IMR-90 (cell line): Measurements from ENCODE around the gene TAGLN2. TPM values are rescaled to one million over a fixed set of nuclear protein-coding genes. Genes with fewer than 3 reads are reported as not detected.

Experiments used
- ATAC-seq: fragments of 200-7000 bp; cut with Tn5 transposase; 2 replicates; pipeline ENCODE4 v1.9.1; 2020; ENCODE audit warnings: low read depth, mild to moderate bottlenecking, moderate library complexity
- BruUV-seq: library from RNA; stranded (reverse); fragments of 400-500 nt; replicated peaks from 2 replicates; lab custom pipeline; 2021; lab: Mats Ljungman, UMichigan
- CTCF ChIA-PET: fragments of 300-600 bp; formaldehyde crosslinking; extraction: SDS; loops from one replicate; lab custom pipeline; 2021; ENCODE audit warnings: antibody characterized with exemption; lab: Yijun Ruan, JAX
- POLR2A ChIA-PET: fragments of 300-600 bp; sonication (Branson Sonifier 250); formaldehyde crosslinking; loops from one replicate; lab custom pipeline; 2022; ENCODE audit warnings: antibody characterized with exemption; ENCODE audit not compliant: unreplicated experiment; lab: Charles Lee
- DNase-seq: peaks from one replicate; pipeline ENCODE4 v3.0.0; 2013
- H2AFZ ChIP-seq: replicated peaks from 2 replicates; pipeline ENCODE3; 2013; ENCODE audit warnings: low read length, mild to moderate bottlenecking; ENCODE audit not compliant: poor library complexity
- H2AK5ac ChIP-seq: 2 replicates; pipeline ENCODE4 v1.6.1; 2013; ENCODE audit warnings: low read depth, low read length, inconsistent platforms
- H2AK9ac ChIP-seq: replicated peaks from 2 replicates; pipeline ENCODE3; 2013; ENCODE audit warnings: mild to moderate bottlenecking, low read depth, low read length, moderate library complexity; ENCODE audit not compliant: poor library complexity
- H2BK120ac ChIP-seq: 2 replicates; pipeline ENCODE4 v1.6.1; 2013; ENCODE audit warnings: low read depth, low read length, inconsistent platforms
- H2BK15ac ChIP-seq: 3 replicates; pipeline ENCODE4 v1.6.1; 2013; ENCODE audit warnings: low read depth, low read length, inconsistent platforms
- H2BK20ac ChIP-seq: 2 replicates; pipeline ENCODE4 v1.6.1; 2013; ENCODE audit warnings: low read depth, mild to moderate bottlenecking, inconsistent platforms, low read length, moderate library complexity
- H2BK5ac ChIP-seq: 2 replicates; pipeline ENCODE4 v1.6.1; 2013; ENCODE audit warnings: mild to moderate bottlenecking, low read depth, low read length, inconsistent platforms; ENCODE audit not compliant: poor library complexity, severe bottlenecking
- H3K14ac ChIP-seq: replicated peaks from 2 replicates; pipeline ENCODE4 v1.6.1; 2013; ENCODE audit warnings: low read depth, low read length, inconsistent platforms
- H3K18ac ChIP-seq: 2 replicates; pipeline ENCODE4 v1.6.1; 2013; ENCODE audit warnings: low read depth, low read length, control low read depth
- H3K23ac ChIP-seq: 2 replicates; pipeline ENCODE4 v1.6.1; 2013; ENCODE audit warnings: low read depth, low read length, inconsistent platforms
- H3K27ac ChIP-seq: 2 replicates; pipeline ENCODE4 v1.5.1; 2013; ENCODE audit warnings: mild to moderate bottlenecking, control low read depth, low read length; ENCODE audit not compliant: insufficient read depth
- H3K27me3 ChIP-seq: 2 replicates; pipeline ENCODE4 v1.6.1; 2013; ENCODE audit warnings: low read length; ENCODE audit not compliant: control insufficient read depth, insufficient read depth
- H3K36me3 ChIP-seq: 2 replicates; pipeline ENCODE4 v1.6.1; 2013; ENCODE audit warnings: low read length, mixed read lengths; ENCODE audit not compliant: control insufficient read depth, insufficient read depth
- H3K4ac ChIP-seq: 2 replicates; pipeline ENCODE4 v1.6.1; 2013; ENCODE audit warnings: low read depth, low read length, inconsistent platforms
- H3K4me1 ChIP-seq: 2 replicates; pipeline ENCODE4 v1.6.1; 2013; ENCODE audit warnings: low read length, mixed read lengths; ENCODE audit not compliant: control insufficient read depth, insufficient read depth
- H3K4me2 ChIP-seq: 2 replicates; pipeline ENCODE4 v1.6.1; 2013; ENCODE audit warnings: low read depth, mild to moderate bottlenecking, control low read depth, low read length, moderate library complexity
- H3K4me3 ChIP-seq: 2 replicates; pipeline ENCODE4 v1.5.1; 2013; ENCODE audit warnings: low read depth, mild to moderate bottlenecking, control low read depth, low read length, moderate library complexity; ENCODE audit not compliant: insufficient read depth
- H3K56ac ChIP-seq: 2 replicates; pipeline ENCODE4 v1.6.1; 2013; ENCODE audit warnings: low read length, inconsistent platforms; ENCODE audit not compliant: insufficient read depth; ENCODE audit errors: extremely low read depth
- H3K79me1 ChIP-seq, 2 experiments: 2 replicates each; pipeline ENCODE4 v1.6.1; 2013; ENCODE audit warnings: low read length in 2 of 2, inconsistent platforms in 1 of 2, low read depth in 1 of 2
- H3K9ac ChIP-seq: 2 replicates; pipeline ENCODE4 v1.6.1; 2013; ENCODE audit warnings: low read depth, low read length, control low read depth
- H3K9me1 ChIP-seq: 2 replicates; pipeline ENCODE4 v1.6.1; 2013; ENCODE audit warnings: low read length, inconsistent platforms; ENCODE audit not compliant: insufficient read depth
- H3K9me3 ChIP-seq: 2 replicates; pipeline ENCODE4 v1.6.1; 2013; ENCODE audit warnings: low read length; ENCODE audit not compliant: control insufficient read depth, insufficient read depth
- H4K20me1 ChIP-seq: 2 replicates; pipeline ENCODE4 v1.6.1; 2013; ENCODE audit warnings: low read length, inconsistent platforms; ENCODE audit not compliant: insufficient read depth
- H4K5ac ChIP-seq: 2 replicates; pipeline ENCODE4 v1.6.1; 2013; ENCODE audit warnings: mild to moderate bottlenecking, low read depth, low read length, control low read depth
- H4K8ac ChIP-seq, 2 experiments: 2 replicates each; pipeline ENCODE4 v1.6.1; 2013; ENCODE audit warnings: low read depth in 2 of 2, low read length in 2 of 2, control low read depth in 1 of 2, inconsistent platforms in 1 of 2
- H4K91ac ChIP-seq: 2 replicates; pipeline ENCODE4 v1.6.1; 2013; ENCODE audit warnings: low read depth, low read length, inconsistent platforms; ENCODE audit not compliant: insufficient read depth
- BHLHE40 ChIP-seq: fragments of 150-350 bp; IDR thresholded peaks from 2 replicates; pipeline ENCODE4 v1.6.1; 2016; ENCODE audit warnings: mild to moderate bottlenecking, low read depth, low read length
- CEBPB ChIP-seq: IDR thresholded peaks from 2 replicates; pipeline ENCODE4 v1.6.1; 2012; ENCODE audit warnings: low read depth, low read length, improper control_type of control experiment
- CHD1 ChIP-seq: IDR thresholded peaks from 2 replicates; pipeline ENCODE4 v1.6.1; 2012; ENCODE audit warnings: low read depth, low read length, improper control_type of control experiment
- FOS ChIP-seq: fragments of 150-350 bp; IDR thresholded peaks from 2 replicates; pipeline ENCODE4 v1.6.1; 2016; ENCODE audit warnings: low read depth, low read length
- MAFK ChIP-seq: IDR thresholded peaks from 2 replicates; pipeline ENCODE4 v1.6.1; 2012; ENCODE audit warnings: low read depth, low read length, improper control_type of control experiment
- MXI1 ChIP-seq: IDR thresholded peaks from 2 replicates; pipeline ENCODE4 v1.6.1; 2012; ENCODE audit warnings: low read depth, mild to moderate bottlenecking, low read length, moderate library complexity, borderline replicate concordance
- NFE2L2 ChIP-seq: fragments of 150-350 bp; IDR thresholded peaks from 2 replicates; pipeline ENCODE4 v1.6.1; 2016; ENCODE audit warnings: low read depth, mild to moderate bottlenecking, low read length
- POLR2A ChIP-seq: IDR thresholded peaks from 2 replicates; pipeline ENCODE4 v1.6.1; 2012; ENCODE audit warnings: mild to moderate bottlenecking, low read depth, low read length
- RAD21 ChIP-seq: IDR thresholded peaks from 2 replicates; pipeline ENCODE4 v1.6.1; 2012; ENCODE audit warnings: low read length, improper control_type of control experiment
- RCOR1 ChIP-seq: IDR thresholded peaks from 2 replicates; pipeline ENCODE4 v1.6.1; 2012; ENCODE audit warnings: mild to moderate bottlenecking, low read length, improper control_type of control experiment; ENCODE audit not compliant: insufficient replicate concordance
- RFX5 ChIP-seq: IDR thresholded peaks from 2 replicates; pipeline ENCODE4 v1.8.0; 2012; ENCODE audit warnings: low read depth, mild to moderate bottlenecking, low read length, moderate library complexity
- SMC3 ChIP-seq: fragments of 150-350 bp; IDR thresholded peaks from 2 replicates; pipeline ENCODE4 v1.6.1; 2016; ENCODE audit warnings: low read depth, mild to moderate bottlenecking, antibody characterized with exemption, low read length, moderate library complexity
- WGBS, 2 experiments: methylation state at CpG; one replicate each; pipeline versions ENCODE4 v1.1.5 to v1.1.7; 2013; ENCODE audit warnings: missing lambda C conversion rate in 2 of 2; ENCODE audit not compliant: insufficient read length in 1 of 2; ENCODE audit errors: extremely low coverage in 2 of 2; 5-methylcytosine and 5-hydroxymethylcytosine counted together
- dilution Hi-C: fragments of 300-500 bp; cut with HindIII; formaldehyde crosslinking; loops from one replicate; pipeline ENCODE4 v1.14.3; 2018; ENCODE audit warnings: low sequenced_read_pairs; ENCODE audit not compliant: unreplicated experiment
- in situ Hi-C: fragments of 300-500 bp; cut with MboI; formaldehyde crosslinking; loops from 3 replicates; pipeline ENCODE4 v1.14.3; 2019; ENCODE audit warnings: low sequenced_read_pairs, inconsistent platforms, mixed read lengths
- intact Hi-C: fragments of 100-400 bp; cut with micrococcal nuclease; formaldehyde crosslinking; loops from 2 replicates; pipeline ENCODE4 v1.10.0; 2022
- polyA plus RNA-seq, 3 experiments: library from polyadenylated mRNA; depleted of rRNA; stranded (reverse); fragments of >200 nt; gene quantifications; 2 replicates each; pipeline ENCODE4 v1.2.3, GENCODE V29; 2012; ENCODE audit warnings: low replicate concordance in 1 of 3
- total RNA-seq: library from RNA; depleted of rRNA; stranded (reverse); fragments of >200 nt; gene quantifications from 2 replicates; pipeline ENCODE4 v1.2.3, GENCODE V29; 2012
- TF ChIP-seq, protein P1 (sequence below): conservative IDR thresholded peaks from 2 replicates; pipeline ENCODE4 v1.5.1; 2012; ENCODE audit warnings: mild to moderate bottlenecking, low read depth, low read length, improper control_type of control experiment
- TF ChIP-seq, protein P2 (sequence below): fragments of 150-350 bp; IDR thresholded peaks from 2 replicates; pipeline ENCODE4 v1.6.1; 2016; ENCODE audit warnings: low read depth, mild to moderate bottlenecking, low read length, moderate library complexity, borderline replicate concordance
- TF ChIP-seq, protein P3 (sequence below): fragments of 150-350 bp; IDR thresholded peaks from 2 replicates; pipeline ENCODE4 v1.6.1; 2017; ENCODE audit warnings: mild to moderate bottlenecking, antibody characterized with exemption, low read length, low read depth

Gene TAGLN2
- total and polyA plus RNA-seq, 2 of the 4 experiments (the other 2 are of a cell fraction) = 440 to 634 TPM

DNA sequence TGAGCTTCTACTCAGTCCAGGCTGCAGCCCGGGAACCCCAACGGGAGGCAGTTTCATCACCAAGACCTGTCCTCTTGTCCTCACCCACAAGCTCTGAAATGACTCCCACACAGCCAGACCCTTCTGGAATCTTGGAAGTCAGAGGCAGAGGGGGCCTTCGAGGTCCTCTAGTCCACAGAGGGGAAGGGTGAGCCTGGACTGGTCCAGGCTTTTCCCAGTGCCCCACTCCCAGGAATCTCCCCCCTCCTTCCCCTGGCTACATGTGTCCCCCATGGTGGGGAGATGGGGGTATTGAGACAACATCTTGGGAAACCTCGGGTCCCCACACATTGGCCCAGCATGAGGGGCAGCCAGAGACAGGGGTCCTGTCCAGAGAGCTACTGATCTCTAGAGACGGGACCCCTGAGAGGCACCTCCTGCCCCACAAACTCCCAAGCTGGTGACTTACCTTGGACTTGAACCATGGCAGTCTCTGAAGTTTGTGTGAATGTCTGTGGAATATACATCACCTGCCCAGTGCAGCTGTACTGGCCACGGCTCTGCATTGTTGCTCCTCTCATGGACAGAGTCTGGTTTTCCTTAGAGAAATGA lies 48.1 kb upstream of the TAGLN2 start:
- Histone ChIP-seq H3K14ac (no peak overlapping the region), H3K56ac (no peak overlapping the region), H3K9me3 (no peaks in the 10 kb centered on the region), H3K9ac (no peak overlapping the region), H3K36me3 (no peaks in the 10 kb centered on the region; the same call in 1 of the 2 replicates), H2AFZ (no peak overlapping the region), H3K27me3 (peaks cover 27% of the 10 kb centered on the region), H3K4ac (no peak overlapping the region), H3K27ac (no peak overlapping the region), H4K5ac (no peak overlapping the region), H3K18ac (no peak overlapping the region), H2BK5ac (no peak overlapping the region), H2AK9ac (no peak overlapping the region), H2BK20ac (no peak overlapping the region), H2BK15ac (no peak overlapping the region), H3K23ac (no peak overlapping the region), H2AK5ac (no peak overlapping the region), H3K79me1 (no peaks in the 10 kb centered on the region), H3K4me3 (no peak overlapping the region), H2BK120ac (no peak overlapping the region), H4K8ac (no peak overlapping the region), H3K9me1 (peaks cover 3% of the 10 kb centered on the region; the same call in 1 of the 2 replicates), H4K20me1 (no peaks in the 10 kb centered on the region), H4K91ac (no peak overlapping the region), H3K4me2 (no peak overlapping the region), H3K4me1 (peaks cover 2% of the 10 kb centered on the region; the same call in 1 of the 2 replicates)
- intact Hi-C loops (no loop called here), in situ Hi-C loops (no loop called here), dilution Hi-C loops (no loop called here)
- DNase-seq (no peak), ATAC-seq (no peak)
- TF ChIP-seq CHD1 (no peak), BHLHE40 (no peak), NFE2L2 (no peak), FOS (no peak), MAFK (no peak), RCOR1 (no peak), POLR2A (no peak), RFX5 (no peak), CEBPB (no peak), MXI1 (no peak), SMC3 (no peak), RAD21 (no peak)
- TF ChIP-seq, protein P1, sequence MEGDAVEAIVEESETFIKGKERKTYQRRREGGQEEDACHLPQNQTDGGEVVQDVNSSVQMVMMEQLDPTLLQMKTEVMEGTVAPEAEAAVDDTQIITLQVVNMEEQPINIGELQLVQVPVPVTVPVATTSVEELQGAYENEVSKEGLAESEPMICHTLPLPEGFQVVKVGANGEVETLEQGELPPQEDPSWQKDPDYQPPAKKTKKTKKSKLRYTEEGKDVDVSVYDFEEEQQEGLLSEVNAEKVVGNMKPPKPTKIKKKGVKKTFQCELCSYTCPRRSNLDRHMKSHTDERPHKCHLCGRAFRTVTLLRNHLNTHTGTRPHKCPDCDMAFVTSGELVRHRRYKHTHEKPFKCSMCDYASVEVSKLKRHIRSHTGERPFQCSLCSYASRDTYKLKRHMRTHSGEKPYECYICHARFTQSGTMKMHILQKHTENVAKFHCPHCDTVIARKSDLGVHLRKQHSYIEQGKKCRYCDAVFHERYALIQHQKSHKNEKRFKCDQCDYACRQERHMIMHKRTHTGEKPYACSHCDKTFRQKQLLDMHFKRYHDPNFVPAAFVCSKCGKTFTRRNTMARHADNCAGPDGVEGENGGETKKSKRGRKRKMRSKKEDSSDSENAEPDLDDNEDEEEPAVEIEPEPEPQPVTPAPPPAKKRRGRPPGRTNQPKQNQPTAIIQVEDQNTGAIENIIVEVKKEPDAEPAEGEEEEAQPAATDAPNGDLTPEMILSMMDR = no peak
- TF ChIP-seq, protein P2, sequence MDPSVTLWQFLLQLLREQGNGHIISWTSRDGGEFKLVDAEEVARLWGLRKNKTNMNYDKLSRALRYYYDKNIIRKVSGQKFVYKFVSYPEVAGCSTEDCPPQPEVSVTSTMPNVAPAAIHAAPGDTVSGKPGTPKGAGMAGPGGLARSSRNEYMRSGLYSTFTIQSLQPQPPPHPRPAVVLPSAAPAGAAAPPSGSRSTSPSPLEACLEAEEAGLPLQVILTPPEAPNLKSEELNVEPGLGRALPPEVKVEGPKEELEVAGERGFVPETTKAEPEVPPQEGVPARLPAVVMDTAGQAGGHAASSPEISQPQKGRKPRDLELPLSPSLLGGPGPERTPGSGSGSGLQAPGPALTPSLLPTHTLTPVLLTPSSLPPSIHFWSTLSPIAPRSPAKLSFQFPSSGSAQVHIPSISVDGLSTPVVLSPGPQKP = no peak
- TF ChIP-seq, protein P3, sequence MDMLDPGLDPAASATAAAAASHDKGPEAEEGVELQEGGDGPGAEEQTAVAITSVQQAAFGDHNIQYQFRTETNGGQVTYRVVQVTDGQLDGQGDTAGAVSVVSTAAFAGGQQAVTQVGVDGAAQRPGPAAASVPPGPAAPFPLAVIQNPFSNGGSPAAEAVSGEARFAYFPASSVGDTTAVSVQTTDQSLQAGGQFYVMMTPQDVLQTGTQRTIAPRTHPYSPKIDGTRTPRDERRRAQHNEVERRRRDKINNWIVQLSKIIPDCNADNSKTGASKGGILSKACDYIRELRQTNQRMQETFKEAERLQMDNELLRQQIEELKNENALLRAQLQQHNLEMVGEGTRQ = no peak
- WGBS, 2 experiments = no CpG with 5 or more reads among the region's 6 CpGs
- ChIA-PET CTCF (no interaction called here), POLR2A (no interaction called here)
- no TSS peak for BruUV-seq
